ENCODE measurements around the gene SLC26A2.
A peak's percentile ranks its signal among the peaks of the same experiment; 100 is the strongest.

Gene SLC26A2

GRCh38 chr5:149962601-149963300 lies 2.2 kb downstream of the SLC26A2 start:
- no peak for DNase-seq (ENCODE audit: low spot score)

- no peak for DNase-seq (ENCODE audit: low spot score)
These were observed 3.2 kb downstream of the SLC26A2 start for GRCh38 chr5:149963729-149964128.

- DNase-seq (ENCODE audit: low spot score) = no peak
These were observed 6.4 kb downstream of the SLC26A2 start for GRCh38 chr5:149966946-149967345.

- DNase-seq (ENCODE audit: low spot score) = no peak
These were observed 8.8 kb downstream of the SLC26A2 start for GRCh38 chr5:149969181-149969930.

GRCh38 chr5:149975409-149975808 lies 14.9 kb downstream of the SLC26A2 start:
- DNase-seq (ENCODE audit: low spot score) = no peak

- DNase-seq (ENCODE audit: low spot score) = no peak
These were observed 19.3 kb downstream of the SLC26A2 start for GRCh38 chr5:149979896-149980295.

- DNase-seq (ENCODE audit: low spot score) = no peak
These were observed 20.6 kb downstream of the SLC26A2 start for GRCh38 chr5:149981206-149981605.

GRCh38 chr5:149982505-149982904 lies 21.9 kb downstream of the SLC26A2 start:
- DNase-seq (ENCODE audit: low spot score) = no peak

- no peak for DNase-seq (ENCODE audit: low spot score)
These were observed 27.6 kb downstream of the SLC26A2 start for GRCh38 chr5:149988126-149988525.

- DNase-seq (ENCODE audit: low spot score) = peak; percentile 80
These were observed 30.2 kb downstream of the SLC26A2 start for GRCh38 chr5:149990518-149991376.

- DNase-seq (ENCODE audit: low spot score) = no peak
These were observed 32.9 kb downstream of the SLC26A2 start for GRCh38 chr5:149993471-149993870.

- no peak for DNase-seq (ENCODE audit: low spot score)
These were observed 35.0 kb downstream of the SLC26A2 start for GRCh38 chr5:149995385-149996204.

GRCh38 chr5:149996205-149996890 lies 35.8 kb downstream of the SLC26A2 start:
- no peak for DNase-seq (ENCODE audit: low spot score)

- DNase-seq (ENCODE audit: low spot score) = no peak
These were observed 37.7 kb downstream of the SLC26A2 start for GRCh38 chr5:149998281-149998680.

- no peak for DNase-seq (ENCODE audit: low spot score)
These were observed 38.8 kb downstream of the SLC26A2 start for GRCh38 chr5:149999359-149999758.

GRCh38 chr5:149999866-150000255 lies 39.3 kb downstream of the SLC26A2 start:
- DNase-seq (ENCODE audit: low spot score) = no peak

GRCh38 chr5:150000256-150000989 lies 39.9 kb downstream of the SLC26A2 start, which contains the start of the genes HMGXB3 and TIGD6:
Gene HMGXB3 (plus strand): TSS chr5:150000739. CDS start chr5:150004853, 4,114 bp downstream.
Gene TIGD6 (minus strand): TSS chr5:150000654. CDS start chr5:149996348, 4,306 bp downstream.
- DNase-seq (ENCODE audit: low spot score) = peak; percentile 96

GRCh38 chr5:150000990-150001659 lies 40.6 kb downstream of the SLC26A2 start:
- DNase-seq (ENCODE audit: low spot score) = peak; percentile 77

GRCh38 chr5:150001660-150002486 lies 41.3 kb downstream of the SLC26A2 start:
- DNase-seq (ENCODE audit: low spot score) = peak; percentile 82
